H1 (cell line): ENCODE measurements around the gene SMIM8. TPM values are rescaled to one million over a fixed set of nuclear protein-coding genes. Genes with fewer than 3 reads are reported as not detected.

Experiments
- EGR1 ChIP-seq: IDR thresholded peaks from 2 replicates; pipeline ENCODE4 v1.6.1; 2011; ENCODE audit warnings: low read depth, low read length, borderline replicate concordance
- FOSL1 ChIP-seq: IDR thresholded peaks from 2 replicates; pipeline ENCODE4 v1.6.1; 2011; ENCODE audit warnings: mild to moderate bottlenecking, low read depth, low read length, moderate library complexity; ENCODE audit not compliant: insufficient read depth
- KDM4A ChIP-seq: IDR thresholded peaks from one replicate; pipeline ENCODE4 v1.7.1; 2012; ENCODE audit warnings: low read depth, mild to moderate bottlenecking, moderate library complexity, low read length, inconsistent platforms; ENCODE audit not compliant: severe bottlenecking
- NANOG ChIP-seq: IDR thresholded peaks from 2 replicates; pipeline ENCODE4 v1.6.1; 2011; ENCODE audit warnings: low read length, low read depth, mild to moderate bottlenecking, inconsistent platforms; ENCODE audit not compliant: insufficient read depth, poor library complexity, severe bottlenecking
- polyA plus RNA-seq, 7 experiments: library from polyadenylated mRNA; depleted of rRNA in 3 of 7; stranded (reverse) in 5 of 7; unstranded in 2 of 7; fragments of >200 nt in 5 of 7; fragments of 200-250 nt in 2 of 7; gene quantifications; 1 replicate in 5 of 7; 2 replicates in 1 of 7; 4 replicates in 1 of 7; pipeline versions ENCODE4 v1.2.1 to v1.2.3, GENCODE V29; 2011 to 2013; ENCODE audit warnings: missing spikeins in 2 of 7, mixed read lengths in 2 of 7
- total RNA-seq: library from RNA; stranded (reverse); fragmentation: NEBNext Ultra II Directional; extraction: Animal tissue kit (Norgen Biotek cat#: 25700); gene quantifications from 2 replicates; pipeline ENCODE4 v1.2.1, GENCODE V29; 2021

Gene SMIM8
- total and polyA plus RNA-seq, 2 of the 8 experiments (the other 6 are each of a cell fraction or from before 2014, with no cell fraction given), result 3.0 to 10.7 TPM

DNA sequence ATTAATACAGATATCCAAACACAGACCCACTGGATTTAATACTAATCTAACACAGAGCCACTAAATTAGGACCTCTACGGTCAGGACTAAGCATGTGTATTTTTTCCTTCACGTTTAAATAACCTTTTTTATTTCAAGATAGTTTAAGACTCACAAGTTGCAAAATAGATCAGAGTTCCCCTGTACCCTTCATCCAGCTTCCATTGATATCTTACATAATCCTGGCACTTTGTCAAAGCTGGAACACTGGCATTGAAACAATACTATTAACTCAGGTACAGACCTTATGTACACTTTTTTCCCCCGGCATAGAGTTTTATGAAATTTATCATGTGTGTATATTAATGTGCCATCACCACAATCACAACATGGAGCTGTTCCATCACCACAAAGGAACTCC is 24.3 kb downstream of the SMIM8 start (continued):
- TF ChIP-seq KDM4A (no peak), FOSL1 (no peak), NANOG (no peak), EGR1 (no peak)
- TF ChIP-seq, all 59 proteins: peak for 0
